Measurements from ENCODE around the gene DOCK6.

The DOCK6 gene

GRCh38 chr19:11205939-11206570, 56.3 kb downstream of the DOCK6 start:
- Histone ChIP-seq H3K18ac (ENCODE audit: low read length) (no peak overlapping the region), H4K8ac (ENCODE audit: low read depth, low read length) (no peak overlapping the region), H2AFZ (ENCODE audit: low read length) (no peak overlapping the region), H3K4ac (ENCODE audit: low read length) (no peak overlapping the region), H3K4me3 (ENCODE audit: low read length in 2 of 2) (no peak overlapping the region), H2AK5ac (ENCODE audit: low read depth, low read length) (no peak overlapping the region), H3K9me3 (replicated peaks in 1 of 2; ENCODE audit: control insufficient read depth in 2 of 2, insufficient read depth in 1 of 2, low read depth in 1 of 2, low read length in 2 of 2) (peaks cover 0 to 4% of the 10 kb centered on the region in 2 donors), H3K27ac (replicated peaks; ENCODE audit: low read length) (no peak overlapping the region), H3K79me1 (ENCODE audit: low read depth, low read length) (peaks cover 7% of the 10 kb centered on the region), H3K9ac (ENCODE audit: low read depth, low read length, poor library complexity) (no peak overlapping the region), H3K4me2 (ENCODE audit: insufficient read depth, low read length, poor library complexity, severe bottlenecking) (no peak overlapping the region), H3K4me1 (ENCODE audit: control insufficient read depth in 2 of 2, insufficient read depth in 1 of 2, low read depth in 1 of 2, low read length in 2 of 2) (no peaks in the 10 kb centered on the region), H2BK120ac (ENCODE audit: low read depth, low read length) (no peak overlapping the region), H3K36me3 (replicated peaks in 1 of 2; ENCODE audit: control insufficient read depth in 2 of 2, insufficient read depth in 2 of 2, low read length in 2 of 2) (peaks cover 5 to 55% of the 10 kb centered on the region in 2 donors), H3K27me3 (ENCODE audit: control insufficient read depth in 3 of 3, insufficient read depth in 3 of 3, low read depth in 1 of 3, low read length in 3 of 3) (no peaks in the 10 kb centered on the region), H3K14ac (ENCODE audit: low read length) (no peak overlapping the region), H2BK12ac (ENCODE audit: low read length) (no peak overlapping the region), H3K23ac (ENCODE audit: low read depth, low read length, poor library complexity) (no peak overlapping the region), H2BK15ac (ENCODE audit: low read length) (no peak overlapping the region), H2BK5ac (ENCODE audit: low read length) (no peak overlapping the region), H4K91ac (ENCODE audit: low read depth, low read length, poor library complexity) (no peak overlapping the region)
- no peak for DNase-seq (ENCODE audit: low spot score)
- no CpG with 5 or more reads among the region's 9 CpGs for WGBS, 2 donors (ENCODE audit: extremely low coverage in 2 of 2, insufficient read length in 2 of 2, insufficient replicate concordance in 1 of 2)

DNA sequence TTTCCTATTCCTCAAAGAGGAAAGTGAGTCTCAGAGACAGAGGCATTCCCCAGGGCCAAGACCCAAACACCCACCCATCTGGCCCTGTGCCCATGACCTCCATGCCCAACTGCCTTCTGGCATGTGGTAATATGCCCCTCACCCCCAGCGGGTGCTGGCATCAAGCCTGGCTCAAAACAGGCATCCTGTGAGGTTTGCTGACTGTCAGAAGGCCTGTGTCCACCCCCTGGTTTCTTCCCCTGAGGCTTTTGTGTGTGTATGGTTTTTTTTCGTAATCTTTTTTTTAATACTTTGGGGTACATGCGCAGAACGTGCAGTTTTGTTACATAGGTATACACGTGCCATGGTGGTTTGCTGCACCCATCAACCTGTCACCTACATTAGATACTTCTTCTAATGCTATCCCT, 57.4 kb downstream of the DOCK6 start:
- Histone ChIP-seq H3K4me3 (ENCODE audit: low read length in 2 of 2) (no peak overlapping the region), H3K4me2 (ENCODE audit: insufficient read depth, low read length, poor library complexity, severe bottlenecking) (no peak overlapping the region), H2BK120ac (ENCODE audit: low read depth, low read length) (no peak overlapping the region), H2AK5ac (ENCODE audit: low read depth, low read length) (no peak overlapping the region), H3K14ac (ENCODE audit: low read length) (no peak overlapping the region), H3K79me1 (ENCODE audit: low read depth, low read length) (peaks cover 5% of the 10 kb centered on the region), H3K23ac (ENCODE audit: low read depth, low read length, poor library complexity) (no peak overlapping the region), H3K4me1 (ENCODE audit: control insufficient read depth in 2 of 2, insufficient read depth in 1 of 2, low read depth in 1 of 2, low read length in 2 of 2) (no peaks in the 10 kb centered on the region), H2AFZ (ENCODE audit: low read length) (no peak overlapping the region), H4K91ac (ENCODE audit: low read depth, low read length, poor library complexity) (no peak overlapping the region), H3K18ac (ENCODE audit: low read length) (no peak overlapping the region), H3K27ac (replicated peaks; ENCODE audit: low read length) (no peak overlapping the region), H2BK12ac (ENCODE audit: low read length) (no peak overlapping the region), H3K9ac (ENCODE audit: low read depth, low read length, poor library complexity) (no peak overlapping the region), H3K36me3 (replicated peaks in 1 of 2; ENCODE audit: control insufficient read depth in 2 of 2, insufficient read depth in 2 of 2, low read length in 2 of 2) (peaks cover 5 to 55% of the 10 kb centered on the region in 2 donors), H2BK15ac (ENCODE audit: low read length) (no peak overlapping the region), H2BK5ac (ENCODE audit: low read length) (no peak overlapping the region), H4K8ac (ENCODE audit: low read depth, low read length) (no peak overlapping the region), H3K27me3 (ENCODE audit: control insufficient read depth in 3 of 3, insufficient read depth in 3 of 3, low read depth in 1 of 3, low read length in 3 of 3) (no peaks in the 10 kb centered on the region), H3K9me3 (replicated peaks in 1 of 2; ENCODE audit: control insufficient read depth in 2 of 2, insufficient read depth in 1 of 2, low read depth in 1 of 2, low read length in 2 of 2) (peaks cover 0 to 4% of the 10 kb centered on the region in 2 donors), H3K4ac (ENCODE audit: low read length) (no peak overlapping the region)
- no CpG with 5 or more reads among the region's 5 CpGs for WGBS, 2 donors (ENCODE audit: extremely low coverage in 2 of 2, insufficient read length in 2 of 2, insufficient replicate concordance in 1 of 2)
- DNase-seq (ENCODE audit: low spot score), result no peak

- no CpG with 5 or more reads among the region's 9 CpGs for WGBS, 2 donors (ENCODE audit: extremely low coverage in 2 of 2, insufficient read length in 2 of 2, insufficient replicate concordance in 1 of 2)
- Histone ChIP-seq H3K36me3 (replicated peaks in 1 of 2; ENCODE audit: control insufficient read depth in 2 of 2, insufficient read depth in 2 of 2, low read length in 2 of 2) (peaks cover 3 to 58% of the 10 kb centered on the region in 2 donors), H2BK15ac (ENCODE audit: low read length) (no peak overlapping the region), H3K27me3 (ENCODE audit: control insufficient read depth in 3 of 3, insufficient read depth in 3 of 3, low read depth in 1 of 3, low read length in 3 of 3) (no peaks in the 10 kb centered on the region), H2BK12ac (ENCODE audit: low read length) (no peak overlapping the region), H3K9ac (ENCODE audit: low read depth, low read length, poor library complexity) (no peak overlapping the region), H3K9me3 (replicated peaks in 1 of 2; ENCODE audit: control insufficient read depth in 2 of 2, insufficient read depth in 1 of 2, low read depth in 1 of 2, low read length in 2 of 2) (peaks cover 0 to 1% of the 10 kb centered on the region in 2 donors), H3K14ac (ENCODE audit: low read length) (no peak overlapping the region), H2AK5ac (ENCODE audit: low read depth, low read length) (peak overlapping the region; percentile 63), H3K4me1 (ENCODE audit: control insufficient read depth in 2 of 2, insufficient read depth in 1 of 2, low read depth in 1 of 2, low read length in 2 of 2) (no peaks in the 10 kb centered on the region), H3K4me3 (ENCODE audit: low read length in 2 of 2) (no peak overlapping the region), H4K91ac (ENCODE audit: low read depth, low read length, poor library complexity) (no peak overlapping the region), H3K27ac (replicated peaks; ENCODE audit: low read length) (no peak overlapping the region), H2AFZ (ENCODE audit: low read length) (no peak overlapping the region), H3K18ac (ENCODE audit: low read length) (no peak overlapping the region), H3K4me2 (ENCODE audit: insufficient read depth, low read length, poor library complexity, severe bottlenecking) (no peak overlapping the region), H3K4ac (ENCODE audit: low read length) (no peak overlapping the region), H4K8ac (ENCODE audit: low read depth, low read length) (peak overlapping the region; percentile 65), H2BK120ac (ENCODE audit: low read depth, low read length) (no peak overlapping the region), H2BK5ac (ENCODE audit: low read length) (no peak overlapping the region), H3K79me1 (ENCODE audit: low read depth, low read length) (peaks cover under 1% of the 10 kb centered on the region), H3K23ac (ENCODE audit: low read depth, low read length, poor library complexity) (no peak overlapping the region)
- no peak for DNase-seq (ENCODE audit: low spot score)
These were observed 58.2 kb downstream of the DOCK6 start for GRCh38 chr19:11204076-11204602.

DNA sequence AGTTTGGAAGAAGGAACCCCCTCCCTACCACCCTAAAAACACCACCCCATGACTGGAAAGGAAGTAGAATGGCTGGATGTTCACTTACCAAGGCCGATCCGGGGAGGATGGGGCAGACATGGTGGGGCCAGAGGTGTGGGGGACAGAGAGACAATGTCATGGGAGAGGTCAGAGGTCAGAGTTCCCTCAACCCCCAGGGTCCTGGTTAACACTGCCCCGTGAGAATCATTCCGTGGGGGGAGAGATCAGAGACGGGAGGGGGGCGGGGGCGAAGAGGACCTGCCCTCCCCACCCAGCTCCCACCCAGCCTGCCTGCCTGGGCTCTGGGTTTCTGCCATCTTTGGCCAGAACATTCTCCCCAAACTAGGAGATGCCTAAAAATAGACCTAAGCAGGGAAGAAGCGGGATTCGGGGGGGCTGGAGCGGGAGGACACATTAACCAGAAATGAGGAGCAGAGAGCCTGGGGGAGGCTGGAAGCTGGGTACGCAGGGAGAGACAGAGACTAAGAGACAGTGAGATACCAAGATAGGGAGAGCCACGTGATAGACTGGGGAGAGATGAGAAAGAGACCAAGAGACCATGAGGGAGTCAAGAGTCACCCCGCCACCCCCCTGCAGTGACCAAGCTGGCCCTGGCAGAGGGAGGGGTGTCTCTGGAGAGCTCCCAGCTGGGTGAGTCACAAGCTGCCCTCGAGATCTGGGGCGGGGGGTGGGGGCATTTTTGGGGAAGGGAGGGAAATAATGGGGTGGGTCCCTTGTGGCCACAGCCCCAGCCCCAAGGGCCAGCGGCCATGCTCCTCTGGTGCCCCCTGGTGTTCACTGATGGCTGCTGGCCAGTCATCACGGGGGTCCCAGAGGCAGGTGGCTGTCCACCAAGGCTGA, 58.9 kb downstream of the DOCK6 start:
- H3K79me1 ChIP-seq (ENCODE audit: low read depth, low read length), result no peaks in the 10 kb centered on the region
- H2BK120ac ChIP-seq (ENCODE audit: low read depth, low read length), result no peak overlapping the region
- no peaks in the 10 kb centered on the region for H3K27me3 ChIP-seq (ENCODE audit: control insufficient read depth in 3 of 3, insufficient read depth in 3 of 3, low read depth in 1 of 3, low read length in 3 of 3)
- no peaks in the 10 kb centered on the region for H3K9me3 ChIP-seq (replicated peaks in 1 of 2; ENCODE audit: control insufficient read depth in 2 of 2, insufficient read depth in 1 of 2, low read depth in 1 of 2, low read length in 2 of 2)
- H3K4me1 ChIP-seq (ENCODE audit: control insufficient read depth in 2 of 2, insufficient read depth in 1 of 2, low read depth in 1 of 2, low read length in 2 of 2), result no peaks in the 10 kb centered on the region
- peak; percentile 53 for DNase-seq (ENCODE audit: low spot score)
- H4K91ac ChIP-seq (ENCODE audit: low read depth, low read length, poor library complexity), result no peak overlapping the region
- H3K27ac ChIP-seq (replicated peaks; ENCODE audit: low read length), result no peak overlapping the region
- H3K23ac ChIP-seq (ENCODE audit: low read depth, low read length, poor library complexity), result no peak overlapping the region
- H3K18ac ChIP-seq (ENCODE audit: low read length), result peak overlapping the region; percentile 15
- no peak overlapping the region for H3K9ac ChIP-seq (ENCODE audit: low read depth, low read length, poor library complexity)
- no peak overlapping the region for H2BK12ac ChIP-seq (ENCODE audit: low read length)
- no CpG with 5 or more reads among the region's 17 CpGs for WGBS, 2 donors (ENCODE audit: extremely low coverage in 2 of 2, insufficient read length in 2 of 2, insufficient replicate concordance in 1 of 2)
- no peak overlapping the region for H2BK15ac ChIP-seq (ENCODE audit: low read length)
- H2AFZ ChIP-seq (ENCODE audit: low read length), result no peak overlapping the region
- no peak overlapping the region for H3K4ac ChIP-seq (ENCODE audit: low read length)
- peak overlapping the region; percentile 7 for H2AK5ac ChIP-seq (ENCODE audit: low read depth, low read length)
- H3K4me3 ChIP-seq (ENCODE audit: low read length in 2 of 2), result no peak overlapping the region
- H3K4me2 ChIP-seq (ENCODE audit: insufficient read depth, low read length, poor library complexity, severe bottlenecking), result no peak overlapping the region
- peaks cover 0 to 55% of the 10 kb centered on the region in 2 donors for H3K36me3 ChIP-seq (replicated peaks in 1 of 2; ENCODE audit: control insufficient read depth in 2 of 2, insufficient read depth in 2 of 2, low read length in 2 of 2)
- no peak overlapping the region for H4K8ac ChIP-seq (ENCODE audit: low read depth, low read length)
- no peak overlapping the region for H3K14ac ChIP-seq (ENCODE audit: low read length)
- H2BK5ac ChIP-seq (ENCODE audit: low read length), result no peak overlapping the region

Measured in neuronal stem cell (in vitro differentiated cells).